ENCODE measurements around the gene TPRN.
A peak's percentile ranks its signal among the peaks of the same experiment; 100 is the strongest.

- TF ChIP-seq, protein P1, sequence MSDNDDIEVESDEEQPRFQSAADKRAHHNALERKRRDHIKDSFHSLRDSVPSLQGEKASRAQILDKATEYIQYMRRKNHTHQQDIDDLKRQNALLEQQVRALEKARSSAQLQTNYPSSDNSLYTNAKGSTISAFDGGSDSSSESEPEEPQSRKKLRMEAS (IDR thresholded peaks at IDR 0.05): peak; percentile 28; the same call in 1 of the 2 replicates
- TF ChIP-seq REST (IDR thresholded peaks at IDR 0.05; ENCODE audit: low read depth): no peak
- TF ChIP-seq YY1 (IDR thresholded peaks at IDR 0.05; ENCODE audit: low read depth): peak; percentile 83
- no peak for TF ChIP-seq EP300 (IDR thresholded peaks at IDR 0.05; ENCODE audit: borderline replicate concordance)
- peak; percentile 86 for TF ChIP-seq RAD21 (IDR thresholded peaks at IDR 0.05; ENCODE audit: low read depth)
- TF ChIP-seq, protein P2, sequence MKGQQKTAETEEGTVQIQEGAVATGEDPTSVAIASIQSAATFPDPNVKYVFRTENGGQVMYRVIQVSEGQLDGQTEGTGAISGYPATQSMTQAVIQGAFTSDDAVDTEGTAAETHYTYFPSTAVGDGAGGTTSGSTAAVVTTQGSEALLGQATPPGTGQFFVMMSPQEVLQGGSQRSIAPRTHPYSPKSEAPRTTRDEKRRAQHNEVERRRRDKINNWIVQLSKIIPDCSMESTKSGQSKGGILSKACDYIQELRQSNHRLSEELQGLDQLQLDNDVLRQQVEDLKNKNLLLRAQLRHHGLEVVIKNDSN (IDR thresholded peaks at IDR 0.05): no peak
- 0 out of 2 replicates have a peak, but pooled peaks have one; percentile 9 for TF ChIP-seq FOXM1 (IDR thresholded peaks at IDR 0.05; ENCODE audit: borderline replicate concordance, low read depth)
- TF ChIP-seq ZBTB7A (IDR thresholded peaks at IDR 0.05; ENCODE audit: low read depth): peak; percentile 97
- no peak for TF ChIP-seq CEBPB (IDR thresholded peaks at IDR 0.05)
Measured at GRCh38 chr9:137236238-137236935, 35.8 kb upstream of the TPRN start.
